GM13977 (cell line): Measurements from ENCODE around the gene JAK3.
A peak's percentile ranks its signal among the peaks of the same experiment; 100 is the strongest.

Source experiments
- DNase-seq: peaks from one replicate; pipeline ENCODE4 v3.0.0; 2012; ENCODE audit warnings: low spot score
- in situ Hi-C: fragments of 300-500 bp; cut with MboI; formaldehyde crosslinking; loops from one replicate; pipeline ENCODE4 v1.12.0; 2022; ENCODE audit warnings: low sequenced_read_pairs, low pct_unique_long_range_greater_than_20kb, mixed read lengths, inconsistent platforms; ENCODE audit not compliant: unreplicated experiment
- TF ChIP-seq, protein P1 (sequence below): IDR thresholded peaks from 2 replicates; pipeline ENCODE4 v1.5.1; 2012; ENCODE audit warnings: mild to moderate bottlenecking, control low read depth; ENCODE audit not compliant: insufficient read depth; ENCODE audit errors: extremely low read depth, missing control alignments

Gene JAK3

GRCh38 chr19:17860331-17860992, 12.7 kb upstream of the JAK3 start:
- TF ChIP-seq, protein P1, sequence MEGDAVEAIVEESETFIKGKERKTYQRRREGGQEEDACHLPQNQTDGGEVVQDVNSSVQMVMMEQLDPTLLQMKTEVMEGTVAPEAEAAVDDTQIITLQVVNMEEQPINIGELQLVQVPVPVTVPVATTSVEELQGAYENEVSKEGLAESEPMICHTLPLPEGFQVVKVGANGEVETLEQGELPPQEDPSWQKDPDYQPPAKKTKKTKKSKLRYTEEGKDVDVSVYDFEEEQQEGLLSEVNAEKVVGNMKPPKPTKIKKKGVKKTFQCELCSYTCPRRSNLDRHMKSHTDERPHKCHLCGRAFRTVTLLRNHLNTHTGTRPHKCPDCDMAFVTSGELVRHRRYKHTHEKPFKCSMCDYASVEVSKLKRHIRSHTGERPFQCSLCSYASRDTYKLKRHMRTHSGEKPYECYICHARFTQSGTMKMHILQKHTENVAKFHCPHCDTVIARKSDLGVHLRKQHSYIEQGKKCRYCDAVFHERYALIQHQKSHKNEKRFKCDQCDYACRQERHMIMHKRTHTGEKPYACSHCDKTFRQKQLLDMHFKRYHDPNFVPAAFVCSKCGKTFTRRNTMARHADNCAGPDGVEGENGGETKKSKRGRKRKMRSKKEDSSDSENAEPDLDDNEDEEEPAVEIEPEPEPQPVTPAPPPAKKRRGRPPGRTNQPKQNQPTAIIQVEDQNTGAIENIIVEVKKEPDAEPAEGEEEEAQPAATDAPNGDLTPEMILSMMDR, result no peak
- in situ Hi-C loops, result no loop called here

GRCh38 chr19:17859533-17860330, 11.9 kb upstream of the JAK3 start, which contains the start of gene RPL18A:
Gene RPL18A (plus strand): TSS chr19:17859910. CDS start chr19:17859957, 47 bp downstream.
- TF ChIP-seq, protein P1, result peak; percentile 93
- in situ Hi-C loops, result loop anchor here (10.0 kb wide), 1 partner anchor 165 kb away; no protein-coding TSS in a partner anchor
- DNase-seq, result peak; percentile 98

More at GRCh38 chr19:17860331-17860992, 12.7 kb upstream of the JAK3 start:
- DNase-seq, result no peak

GRCh38 chr19:17855280-17856152, 7.7 kb upstream of the JAK3 start:
- TF ChIP-seq, protein P1, result peak; percentile 95
- peak; percentile 85 for DNase-seq
- in situ Hi-C loops, result loop anchor here (10.0 kb wide), 1 partner anchor 161 kb away; no protein-coding TSS in a partner anchor

DNA sequence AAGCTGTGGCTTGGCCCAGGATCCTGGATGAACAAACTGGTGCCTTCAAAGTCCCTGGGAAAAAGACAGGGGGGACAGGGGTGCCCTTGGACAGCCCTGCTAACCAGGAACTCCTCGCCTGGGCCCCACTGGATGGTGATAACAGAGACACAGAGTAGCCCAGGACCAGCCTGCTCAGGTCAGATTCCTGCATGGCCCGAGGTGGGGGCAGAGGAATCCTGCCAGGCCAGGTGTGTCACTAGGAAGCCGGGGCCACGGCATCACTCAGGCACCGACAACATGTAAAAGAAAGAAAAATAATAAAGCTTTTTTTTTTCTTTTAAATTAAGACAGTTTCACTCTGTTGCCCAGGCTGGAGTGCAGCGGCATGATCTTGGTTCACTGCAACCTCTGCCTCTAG, 6.3 kb upstream of the JAK3 start:
- no peak for DNase-seq
- TF ChIP-seq, protein P1, result no peak
- in situ Hi-C loops, result loop anchor here (10.0 kb wide), 1 partner anchor 159 kb away; no protein-coding TSS in a partner anchor

DNA sequence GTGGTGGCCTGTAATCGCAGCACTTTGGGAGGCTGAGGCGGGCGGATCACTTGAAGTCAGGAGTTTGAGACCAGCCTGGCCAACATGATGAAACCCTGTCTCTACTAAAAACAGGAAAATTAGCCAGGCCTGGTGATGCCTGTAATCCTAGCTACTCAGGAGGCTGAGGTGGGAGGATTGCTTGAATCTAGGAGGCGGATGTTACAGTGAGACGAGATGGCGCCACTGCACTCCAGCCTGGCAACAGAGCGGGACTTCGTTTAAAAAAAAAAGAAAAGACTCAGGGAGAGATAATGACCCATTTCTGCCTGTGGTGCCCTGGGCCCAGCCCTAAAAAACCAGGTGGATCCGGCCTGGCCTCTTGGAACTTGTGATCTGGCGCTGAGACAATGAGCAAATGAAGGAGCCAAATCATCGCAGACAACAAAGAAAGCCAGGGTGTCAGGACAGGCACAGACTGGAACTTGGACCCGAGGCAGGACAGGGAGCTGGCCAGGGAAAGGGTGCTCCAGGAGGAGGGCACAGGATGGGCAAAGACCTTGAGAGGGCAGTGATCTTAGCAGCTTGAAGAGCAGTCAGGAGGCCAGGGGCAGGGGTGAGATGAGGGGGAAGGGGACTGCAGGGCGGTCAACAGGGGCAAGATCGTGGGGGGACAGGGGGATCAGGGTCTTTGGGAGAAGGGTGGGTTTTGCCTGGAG, 962 bp upstream of the JAK3 start:
- DNase-seq, result no peak
- in situ Hi-C loops, result no loop called here
- TF ChIP-seq, protein P1, result no peak
